ENCODE measurements around the gene TMEM150C.

TMEM150C gene

DNA sequence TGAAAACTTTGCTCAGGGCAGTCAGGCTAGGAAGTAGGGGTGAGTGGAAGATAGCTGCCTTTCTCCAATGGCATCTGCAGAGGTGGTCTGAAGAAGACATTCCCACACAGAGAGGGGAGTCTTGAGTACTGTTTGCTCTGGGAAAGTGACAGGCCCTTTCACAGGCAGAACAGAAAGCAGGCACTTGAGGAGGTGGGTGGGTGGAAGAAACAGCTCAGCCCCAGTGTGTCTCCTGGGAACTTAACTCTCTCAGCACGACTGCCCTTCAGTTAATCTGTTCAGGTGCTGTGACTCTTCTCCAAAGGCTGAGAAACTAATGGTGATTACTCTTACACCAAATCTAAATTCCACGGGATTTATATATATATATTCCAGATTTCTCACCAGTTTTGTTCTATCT lies 103.1 kb downstream of the TMEM150C start:
- TF ChIP-seq, protein P1, sequence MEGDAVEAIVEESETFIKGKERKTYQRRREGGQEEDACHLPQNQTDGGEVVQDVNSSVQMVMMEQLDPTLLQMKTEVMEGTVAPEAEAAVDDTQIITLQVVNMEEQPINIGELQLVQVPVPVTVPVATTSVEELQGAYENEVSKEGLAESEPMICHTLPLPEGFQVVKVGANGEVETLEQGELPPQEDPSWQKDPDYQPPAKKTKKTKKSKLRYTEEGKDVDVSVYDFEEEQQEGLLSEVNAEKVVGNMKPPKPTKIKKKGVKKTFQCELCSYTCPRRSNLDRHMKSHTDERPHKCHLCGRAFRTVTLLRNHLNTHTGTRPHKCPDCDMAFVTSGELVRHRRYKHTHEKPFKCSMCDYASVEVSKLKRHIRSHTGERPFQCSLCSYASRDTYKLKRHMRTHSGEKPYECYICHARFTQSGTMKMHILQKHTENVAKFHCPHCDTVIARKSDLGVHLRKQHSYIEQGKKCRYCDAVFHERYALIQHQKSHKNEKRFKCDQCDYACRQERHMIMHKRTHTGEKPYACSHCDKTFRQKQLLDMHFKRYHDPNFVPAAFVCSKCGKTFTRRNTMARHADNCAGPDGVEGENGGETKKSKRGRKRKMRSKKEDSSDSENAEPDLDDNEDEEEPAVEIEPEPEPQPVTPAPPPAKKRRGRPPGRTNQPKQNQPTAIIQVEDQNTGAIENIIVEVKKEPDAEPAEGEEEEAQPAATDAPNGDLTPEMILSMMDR (IDR thresholded peaks at IDR 0.05; ENCODE audit: borderline replicate concordance, control extremely low read depth, extremely low read depth, insufficient read depth, missing control alignments) = no peak
- in situ Hi-C loops (cut with MboI; ENCODE audit: low sequenced_read_pairs, unreplicated experiment) = loop anchor here (25.0 kb wide), 1 partner anchor 554 kb away; the partner anchor contains the start of gene LIN54
- DNase-seq (ENCODE audit: low spot score) = peak; percentile 53

DNA sequence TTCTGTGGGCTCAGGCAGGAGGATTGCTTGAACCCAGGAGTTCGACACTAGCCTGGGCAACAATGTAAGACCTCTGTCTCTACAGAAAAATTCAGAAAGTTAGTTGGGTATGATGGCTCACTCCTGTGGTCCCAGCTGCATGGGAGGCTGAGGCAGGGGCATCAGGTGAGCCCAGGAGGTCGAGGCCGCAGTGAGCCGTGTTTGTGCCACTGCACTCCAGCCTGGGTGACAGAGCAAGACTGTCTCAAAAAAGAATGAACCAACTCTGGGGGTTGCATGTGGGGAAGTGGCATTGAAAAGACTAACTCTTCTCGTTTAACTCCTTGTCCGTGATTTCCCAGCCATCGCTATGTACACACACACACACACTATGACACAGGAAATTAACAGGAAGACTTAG lies 104.5 kb downstream of the TMEM150C start:
- DNase-seq (ENCODE audit: low spot score) = no peak
- TF ChIP-seq, protein P1 (IDR thresholded peaks at IDR 0.05; ENCODE audit: borderline replicate concordance, control extremely low read depth, extremely low read depth, insufficient read depth, missing control alignments) = no peak
- in situ Hi-C loops (cut with MboI; ENCODE audit: low sequenced_read_pairs, unreplicated experiment) = loop anchor here (25.0 kb wide), 1 partner anchor 555 kb away; the partner anchor contains the start of gene LIN54

DNA sequence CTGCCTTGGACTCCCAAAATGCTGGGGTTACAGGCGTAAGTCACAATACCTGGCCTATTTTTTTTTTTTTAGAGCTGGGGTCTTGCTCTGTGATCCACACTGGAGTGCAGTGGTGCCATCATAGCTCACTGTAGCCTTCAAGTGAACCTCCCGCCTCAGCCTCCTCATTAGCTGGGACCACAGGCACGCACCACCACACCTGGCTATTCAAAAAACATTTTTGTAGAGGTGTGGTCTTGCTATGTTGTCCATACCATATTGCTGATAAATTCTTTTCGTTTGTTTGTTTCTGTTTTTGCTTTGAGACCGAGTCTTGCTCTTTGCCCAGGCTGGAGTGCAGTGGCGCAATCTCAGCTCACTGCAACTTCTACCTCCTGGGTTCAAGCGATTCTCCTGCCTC lies 109.8 kb downstream of the TMEM150C start:
- in situ Hi-C loops (cut with MboI; ENCODE audit: low sequenced_read_pairs, unreplicated experiment) = loop anchor here (25.0 kb wide), 1 partner anchor 560 kb away; the partner anchor contains the start of gene LIN54

DNA sequence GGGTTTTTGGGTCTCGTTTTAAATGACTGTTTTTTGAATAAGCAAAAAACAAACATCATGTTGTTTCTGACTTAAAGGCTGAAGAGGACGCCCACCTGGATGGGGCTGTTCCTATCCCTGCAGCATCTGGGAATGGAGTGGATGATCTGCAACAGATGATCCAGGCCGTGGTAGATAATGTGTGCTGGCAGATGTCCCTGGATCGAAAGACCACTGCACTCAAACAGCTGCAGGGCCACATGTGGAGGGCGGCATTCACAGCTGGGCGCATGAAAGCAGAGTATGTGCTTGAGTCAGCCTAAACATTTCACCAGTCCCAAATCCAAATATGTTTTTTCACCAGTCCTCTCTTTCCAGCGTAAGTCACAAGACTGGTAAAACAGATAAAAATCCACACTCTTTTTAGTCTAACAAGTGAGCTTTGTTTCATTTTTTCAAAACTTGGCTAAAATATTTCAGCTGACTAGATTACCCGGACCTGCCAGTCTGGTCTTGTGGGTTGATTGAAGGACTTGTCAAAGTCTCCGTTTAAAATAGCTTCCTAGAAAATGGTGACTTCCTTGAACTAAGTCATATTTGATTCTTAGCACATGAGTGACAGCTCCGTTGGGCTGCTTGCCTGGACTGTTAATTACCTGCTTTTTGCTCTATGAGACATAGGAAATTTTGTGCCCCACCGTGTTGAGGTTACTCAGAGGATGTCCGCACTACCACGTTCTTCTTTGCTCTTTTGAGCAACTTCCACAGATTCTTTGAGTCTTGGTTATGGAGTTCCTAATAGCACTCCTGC lies 110.6 kb downstream of the TMEM150C start:
- TF ChIP-seq, protein P1 (IDR thresholded peaks at IDR 0.05; ENCODE audit: borderline replicate concordance, control extremely low read depth, extremely low read depth, insufficient read depth, missing control alignments) = no peak
- in situ Hi-C loops (cut with MboI; ENCODE audit: low sequenced_read_pairs, unreplicated experiment) = loop anchor here (25.0 kb wide), 1 partner anchor 561 kb away; the partner anchor contains the start of gene LIN54
- no peak for DNase-seq (ENCODE audit: low spot score)

More for the DNA sequence above, 109.8 kb downstream of the TMEM150C start:
- no peak for DNase-seq (ENCODE audit: low spot score)
- TF ChIP-seq, protein P1 (IDR thresholded peaks at IDR 0.05; ENCODE audit: borderline replicate concordance, control extremely low read depth, extremely low read depth, insufficient read depth, missing control alignments) = no peak

DNA sequence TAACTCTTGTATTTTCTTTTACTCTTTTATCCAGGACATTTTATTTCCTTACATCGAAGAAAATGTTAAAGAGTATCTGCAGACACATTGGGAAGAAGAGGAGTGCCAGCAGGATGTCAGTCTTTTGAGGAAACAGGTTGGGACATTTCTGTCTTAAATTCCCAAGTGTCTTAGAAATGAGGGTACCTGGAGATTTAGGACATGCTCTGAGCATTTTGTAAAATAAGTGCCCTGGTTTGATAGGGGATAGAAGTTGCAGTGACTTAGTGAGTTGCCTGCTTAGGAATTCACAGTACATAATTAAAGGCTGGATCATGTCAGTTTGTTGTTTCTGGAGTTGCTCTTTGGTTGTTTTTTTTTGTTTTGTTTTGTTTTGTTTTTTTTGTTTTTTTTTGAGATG lies 113.9 kb downstream of the TMEM150C start:
- no peak for DNase-seq (ENCODE audit: low spot score)
- TF ChIP-seq, protein P1 (IDR thresholded peaks at IDR 0.05; ENCODE audit: borderline replicate concordance, control extremely low read depth, extremely low read depth, insufficient read depth, missing control alignments) = no peak
- in situ Hi-C loops (cut with MboI; ENCODE audit: low sequenced_read_pairs, unreplicated experiment) = no loop called here

DNA sequence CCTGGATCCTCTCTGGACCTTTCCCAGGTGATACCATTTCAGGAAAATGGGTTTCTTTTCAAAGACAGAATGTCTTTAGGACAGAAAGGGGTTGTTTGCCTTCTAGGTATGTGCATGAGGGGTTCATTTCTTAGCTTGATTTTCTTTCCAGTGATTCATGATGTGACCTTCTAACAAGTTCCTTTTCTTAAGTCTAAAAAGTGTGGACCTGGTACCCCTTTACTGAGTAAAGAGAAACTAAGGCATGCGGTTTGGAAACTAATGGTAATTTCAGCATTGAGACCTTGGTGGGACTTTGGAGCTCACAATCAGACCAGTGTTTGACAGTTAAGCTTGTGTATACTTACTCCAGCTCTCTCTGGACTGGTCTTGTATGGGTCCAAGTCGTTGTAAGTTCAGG lies 122.7 kb downstream of the TMEM150C start:
- TF ChIP-seq, protein P1 (IDR thresholded peaks at IDR 0.05; ENCODE audit: borderline replicate concordance, control extremely low read depth, extremely low read depth, insufficient read depth, missing control alignments) = no peak
- in situ Hi-C loops (cut with MboI; ENCODE audit: low sequenced_read_pairs, unreplicated experiment) = no loop called here
- DNase-seq (ENCODE audit: low spot score) = no peak

Measured in GM13976 (cell line).